ENCODE results near the gene TRPV6. TPM values are rescaled to one million over a fixed set of nuclear protein-coding genes. Genes with fewer than 3 reads are reported as not detected.

The TRPV6 gene
- total RNA-seq (2014; rRNA removed; shearing (Covaris generic)) = 0.11 TPM in 1 of 2 replicates, not detected in the other

GRCh38 chr7:142885311-142886230, at the start of gene TRPV6:
TSS of gene TRPV6 (minus strand) at chr7:142885745.

GRCh38 chr7:142933624-142934023, 48.1 kb upstream of the TRPV6 start, which contains the start of gene TRPV5:
TSS of gene TRPV5 (minus strand) at chr7:142933746. CDS start at chr7:142933459, 287 bp downstream.

GRCh38 chr7:142854372-142855113, 31.0 kb downstream of the TRPV6 start, which contains the start of gene EPHB6:
TSS of gene EPHB6 (plus strand) at chr7:142855076. CDS start at chr7:142863228, 8,152 bp downstream.

Other genes with a start within 250 kb of the TRPV6 start
- gene PRSS1, start 136.3 kb downstream of the TRPV6 start, total RNA-seq (2014; rRNA removed; shearing (Covaris generic)) = not detected in 2 replicates
- gene PRSS2, start 114.8 kb downstream of the TRPV6 start, total RNA-seq (2014; rRNA removed; shearing (Covaris generic)) = not detected in 2 replicates
- gene EPHB6, start 30.7 kb downstream of the TRPV6 start, total RNA-seq (2014; rRNA removed; shearing (Covaris generic)) = not detected in 2 replicates
- gene TRPV5, start 48.0 kb upstream of the TRPV6 start, total RNA-seq (2014; rRNA removed; shearing (Covaris generic)) = 0.05 TPM in 1 of 2 replicates, not detected in the other
- gene LLCFC1, start 53.7 kb upstream of the TRPV6 start, total RNA-seq (2014; rRNA removed; shearing (Covaris generic)) = not detected in 2 replicates
- gene KEL, start 76.6 kb upstream of the TRPV6 start, total RNA-seq (2014; rRNA removed; shearing (Covaris generic)) = 0.45 and 0.83 TPM in 2 replicates
- 0.38 TPM in 1 of 2 replicates, not detected in the other for gene OR9A2, start 141.4 kb upstream of the TRPV6 start, total RNA-seq (2014; rRNA removed; shearing (Covaris generic))
- not detected in 2 replicates for gene OR6V1, start 166.6 kb upstream of the TRPV6 start, total RNA-seq (2014; rRNA removed; shearing (Covaris generic))
- not detected in 2 replicates for gene PIP, start 246.3 kb upstream of the TRPV6 start, total RNA-seq (2014; rRNA removed; shearing (Covaris generic))